Glutamatergic neuron (in vitro differentiated cells): Measurements from ENCODE around the gene FBXL13. TPM values are rescaled to one million over a fixed set of nuclear protein-coding genes. Genes with fewer than 3 reads are reported as not detected.
"Not testable (repeated sequence)": the region's sequence is repeated elsewhere in the genome, so short reads cannot be mapped to it uniquely, and the experiment has no call there.

Experiments
- DNase-seq: peaks from one replicate; pipeline ENCODE4 v3.0.0; 2022
- H3K27ac Mint-ChIP-seq: one replicate; pipeline ENCODE4 v1.8.0; 2020; ENCODE audit warnings: mild to moderate bottlenecking, mixed read lengths, inconsistent platforms; ENCODE audit not compliant: unreplicated experiment
- H3K27me3 Mint-ChIP-seq: one replicate; pipeline ENCODE4 v1.8.0; 2020; ENCODE audit warnings: mild to moderate bottlenecking, moderate library complexity, mixed read lengths, inconsistent platforms; ENCODE audit not compliant: unreplicated experiment
- H3K36me3 Mint-ChIP-seq: one replicate; pipeline ENCODE4 v1.8.0; 2020; ENCODE audit warnings: mild to moderate bottlenecking, mixed read lengths, inconsistent platforms; ENCODE audit not compliant: unreplicated experiment
- H3K4me1 Mint-ChIP-seq: one replicate; pipeline ENCODE4 v1.8.0; 2020; ENCODE audit warnings: mild to moderate bottlenecking, low read depth, mixed read lengths, inconsistent platforms; ENCODE audit not compliant: unreplicated experiment
- H3K4me3 Mint-ChIP-seq: one replicate; pipeline ENCODE4 v1.8.0; 2020; ENCODE audit warnings: mild to moderate bottlenecking, mixed read lengths, inconsistent platforms; ENCODE audit not compliant: unreplicated experiment
- H3K9me3 Mint-ChIP-seq: one replicate; pipeline ENCODE4 v1.8.0; 2020; ENCODE audit warnings: mild to moderate bottlenecking, moderate library complexity, mixed read lengths, inconsistent platforms; ENCODE audit not compliant: unreplicated experiment
- total RNA-seq: library from RNA; stranded (reverse); fragmentation: NEBNext Ultra II Directional; extraction: Animal tissue kit (Norgen Biotek cat#: 25700); gene quantifications from one replicate; pipeline ENCODE4 v1.2.1, GENCODE V29; 2021; ENCODE audit not compliant: unreplicated experiment
- TF ChIP-seq, protein P1 (sequence below): fragments of 200-600 bp; sonication (generic); IDR thresholded peaks from one replicate; pipeline ENCODE4 v1.5.0; 2021; ENCODE audit not compliant: partially characterized antibody, unreplicated experiment

FBXL13 gene
- total RNA-seq, 1 donor from 2014 or later: 1.1 TPM

DNA sequence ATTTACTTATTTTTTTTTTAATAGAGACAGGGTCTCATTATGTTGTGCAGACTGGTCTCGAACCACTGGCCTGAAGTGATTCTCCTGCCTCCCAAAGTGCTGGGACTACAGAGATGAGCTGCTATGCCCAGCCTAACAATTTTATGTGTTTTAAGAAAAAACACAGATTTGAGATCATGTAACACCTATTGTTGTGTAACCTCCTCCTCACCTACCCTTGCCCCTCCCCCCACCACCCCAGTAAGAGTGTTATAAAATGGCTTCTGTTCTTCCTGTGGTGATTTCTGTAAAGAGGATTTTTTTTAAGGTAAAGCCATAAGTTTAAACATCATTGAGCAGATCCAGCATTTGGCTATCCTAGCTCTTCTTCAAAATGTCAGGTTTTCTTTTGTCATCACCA lies 7.9 kb upstream of the FBXL13 start:
- Mint-ChIP-seq H3K27ac (no peak overlapping the region), H3K9me3 (no peaks in the 10 kb centered on the region), H3K36me3 (no peaks in the 10 kb centered on the region), H3K4me3 (no peak overlapping the region), H3K4me1 (no peaks in the 10 kb centered on the region), H3K27me3 (peaks cover 3% of the 10 kb centered on the region)
- no peak for DNase-seq
- TF ChIP-seq, protein P1, sequence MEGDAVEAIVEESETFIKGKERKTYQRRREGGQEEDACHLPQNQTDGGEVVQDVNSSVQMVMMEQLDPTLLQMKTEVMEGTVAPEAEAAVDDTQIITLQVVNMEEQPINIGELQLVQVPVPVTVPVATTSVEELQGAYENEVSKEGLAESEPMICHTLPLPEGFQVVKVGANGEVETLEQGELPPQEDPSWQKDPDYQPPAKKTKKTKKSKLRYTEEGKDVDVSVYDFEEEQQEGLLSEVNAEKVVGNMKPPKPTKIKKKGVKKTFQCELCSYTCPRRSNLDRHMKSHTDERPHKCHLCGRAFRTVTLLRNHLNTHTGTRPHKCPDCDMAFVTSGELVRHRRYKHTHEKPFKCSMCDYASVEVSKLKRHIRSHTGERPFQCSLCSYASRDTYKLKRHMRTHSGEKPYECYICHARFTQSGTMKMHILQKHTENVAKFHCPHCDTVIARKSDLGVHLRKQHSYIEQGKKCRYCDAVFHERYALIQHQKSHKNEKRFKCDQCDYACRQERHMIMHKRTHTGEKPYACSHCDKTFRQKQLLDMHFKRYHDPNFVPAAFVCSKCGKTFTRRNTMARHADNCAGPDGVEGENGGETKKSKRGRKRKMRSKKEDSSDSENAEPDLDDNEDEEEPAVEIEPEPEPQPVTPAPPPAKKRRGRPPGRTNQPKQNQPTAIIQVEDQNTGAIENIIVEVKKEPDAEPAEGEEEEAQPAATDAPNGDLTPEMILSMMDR: no peak

DNA sequence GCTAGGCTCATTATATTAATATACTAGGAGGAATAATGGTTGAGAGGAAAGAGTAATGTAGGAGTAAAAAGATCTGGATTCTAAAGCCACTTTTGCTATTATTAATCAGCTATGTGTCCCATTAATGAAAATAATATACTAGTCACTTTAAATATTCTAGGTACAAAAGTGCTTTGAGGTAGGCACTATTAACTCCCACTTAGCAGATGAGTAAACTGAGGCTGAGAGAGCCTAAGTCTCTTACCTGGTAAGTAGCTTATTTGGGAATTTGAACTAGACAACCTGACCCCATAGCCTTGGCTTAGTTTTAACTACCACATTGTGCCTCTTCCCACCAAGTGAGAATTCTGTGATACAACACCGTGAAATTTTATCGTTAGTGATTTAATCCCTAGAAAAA lies 6.3 kb upstream of the FBXL13 start:
- Mint-ChIP-seq H3K9me3 (no peaks in the 10 kb centered on the region), H3K27ac (no peak overlapping the region), H3K36me3 (no peaks in the 10 kb centered on the region), H3K4me1 (peaks cover under 1% of the 10 kb centered on the region), H3K4me3 (no peak overlapping the region), H3K27me3 (peaks cover 3% of the 10 kb centered on the region)
- no peak for DNase-seq
- TF ChIP-seq, protein P1: no peak

DNA sequence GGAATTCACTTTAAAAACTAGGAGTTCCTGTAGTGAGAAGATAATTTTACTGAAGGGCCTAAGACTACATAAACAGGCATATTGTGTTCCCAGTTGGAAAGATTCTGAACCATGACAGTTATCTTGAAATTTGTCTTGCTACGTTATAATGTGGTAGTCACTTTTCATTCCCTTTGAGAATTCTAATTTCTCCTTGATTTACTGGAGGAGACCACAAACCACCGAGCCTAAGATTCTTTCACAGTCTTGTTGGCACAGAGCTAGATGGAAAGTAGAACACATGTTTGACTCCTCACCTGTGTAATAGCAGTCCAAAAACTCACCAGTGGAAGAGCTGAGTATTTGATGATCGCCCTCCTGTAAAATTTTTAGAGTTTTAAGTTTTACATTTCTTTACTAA lies 5.2 kb upstream of the FBXL13 start:
- Mint-ChIP-seq H3K4me3 (no peak overlapping the region), H3K4me1 (peaks cover 4% of the 10 kb centered on the region), H3K27me3 (peaks cover 8% of the 10 kb centered on the region), H3K9me3 (peaks cover 3% of the 10 kb centered on the region), H3K36me3 (no peaks in the 10 kb centered on the region), H3K27ac (no peak overlapping the region)
- TF ChIP-seq, protein P1: no peak
- no peak for DNase-seq

DNA sequence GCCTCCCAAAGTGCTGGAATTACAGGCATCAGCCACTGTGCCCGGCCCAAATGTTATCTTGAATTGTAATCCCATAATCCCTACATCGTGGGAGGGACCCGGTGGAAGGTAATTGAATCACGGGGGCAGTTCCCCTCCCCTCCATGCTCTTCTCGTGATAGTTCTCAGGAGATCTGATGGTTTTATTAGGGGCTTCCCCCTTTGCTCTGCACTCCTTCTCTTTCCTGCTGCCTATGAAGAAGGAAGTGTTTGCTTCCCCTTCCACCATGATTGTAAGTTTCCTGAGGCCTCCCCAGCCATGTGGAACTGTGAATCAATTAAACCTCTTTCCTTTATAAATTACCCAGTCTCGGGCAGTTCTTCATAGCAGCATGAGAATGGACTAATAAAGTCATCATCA lies 3.6 kb upstream of the FBXL13 start:
- not testable (repeated sequence) for H3K9me3 Mint-ChIP-seq, H3K4me3 Mint-ChIP-seq
- H3K27me3 Mint-ChIP-seq: peaks cover 12% of the 10 kb centered on the region

DNA sequence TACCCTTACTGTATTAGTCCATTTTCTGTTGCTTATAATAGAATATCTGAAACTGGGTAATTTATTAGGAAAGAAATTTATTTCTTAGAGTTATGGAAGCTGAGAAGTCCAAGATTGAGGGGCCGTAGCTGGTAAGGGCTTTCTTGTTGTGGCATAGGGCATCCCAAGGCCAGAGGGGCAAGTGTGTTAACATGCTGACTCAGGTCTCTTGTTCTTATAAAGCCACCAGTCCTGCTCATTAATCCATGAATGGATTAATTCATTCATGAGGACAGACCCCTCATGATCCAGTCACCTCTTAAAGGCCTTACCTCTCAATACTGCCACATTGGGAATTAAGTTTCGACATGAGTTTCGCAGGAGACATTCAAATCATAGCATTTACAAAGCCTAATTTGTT lies 2.7 kb upstream of the FBXL13 start:
- H3K36me3 Mint-ChIP-seq: no peaks in the 10 kb centered on the region
- H3K9me3 Mint-ChIP-seq: peaks cover 3% of the 10 kb centered on the region
- DNase-seq: no peak
- no peak overlapping the region for H3K4me3 Mint-ChIP-seq
- TF ChIP-seq, protein P1: no peak
- no peak overlapping the region for H3K27ac Mint-ChIP-seq
- H3K27me3 Mint-ChIP-seq: peaks cover 12% of the 10 kb centered on the region
- H3K4me1 Mint-ChIP-seq: peaks cover 12% of the 10 kb centered on the region

More for the DNA sequence above, 3.6 kb upstream of the FBXL13 start:
- H3K36me3 Mint-ChIP-seq, DNase-seq, H3K27ac Mint-ChIP-seq: not testable (repeated sequence)
- peaks cover 12% of the 10 kb centered on the region for H3K4me1 Mint-ChIP-seq

DNA sequence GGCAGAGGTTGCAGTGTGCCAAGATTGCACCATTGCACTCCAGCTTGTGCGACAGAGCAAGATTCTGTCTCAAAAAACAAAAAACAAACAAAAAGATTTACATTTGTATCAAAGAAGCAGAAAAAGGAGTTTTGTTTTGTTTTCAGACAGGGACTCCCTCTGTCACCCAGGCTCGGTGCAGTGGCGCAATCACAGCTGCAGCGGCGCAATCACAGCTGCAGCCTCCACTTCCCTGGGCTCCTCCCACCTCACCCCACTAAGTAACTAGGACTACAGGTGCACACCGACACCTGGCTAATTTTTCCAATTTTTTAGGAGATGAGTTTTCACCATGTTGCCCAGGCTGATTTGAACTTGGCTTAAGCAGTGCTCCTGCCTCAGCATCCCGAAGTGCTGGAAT lies 2.2 kb upstream of the FBXL13 start:
- H3K27me3 Mint-ChIP-seq: peaks cover 12% of the 10 kb centered on the region
- H3K4me3 Mint-ChIP-seq: no peak overlapping the region
- DNase-seq: no peak
- no peaks in the 10 kb centered on the region for H3K36me3 Mint-ChIP-seq
- no peak overlapping the region for H3K27ac Mint-ChIP-seq
- H3K4me1 Mint-ChIP-seq: peaks cover 12% of the 10 kb centered on the region
- TF ChIP-seq, protein P1: no peak
- peaks cover 3% of the 10 kb centered on the region for H3K9me3 Mint-ChIP-seq
